H9 (cell line): ENCODE results near the gene CC2D2A. TPM values are rescaled to one million over a fixed set of nuclear protein-coding genes. Genes with fewer than 3 reads are reported as not detected.

Experiments
- DNase-seq: peaks from one replicate; pipeline ENCODE4 v3.0.0-alpha.2; 2017
- H2AFZ ChIP-seq: one replicate; pipeline ENCODE4 v1.6.1; 2013; ENCODE audit warnings: mild to moderate bottlenecking, low read length, control low read depth, moderate library complexity
- H2AK5ac ChIP-seq: 2 replicates; pipeline ENCODE4 v1.6.1; 2013; ENCODE audit warnings: low read length, control low read depth, mixed read lengths; ENCODE audit not compliant: insufficient read length
- H2BK120ac ChIP-seq: one replicate; pipeline ENCODE4 v1.6.1; 2013; ENCODE audit warnings: low read depth, mild to moderate bottlenecking, low read length, control low read depth, inconsistent platforms; ENCODE audit not compliant: poor library complexity, severe bottlenecking
- H2BK12ac ChIP-seq: 2 replicates; pipeline ENCODE4 v1.6.1; 2013; ENCODE audit warnings: low read length, control low read depth, mixed read lengths, low read depth; ENCODE audit not compliant: insufficient read length
- H2BK15ac ChIP-seq: 2 replicates; pipeline ENCODE4 v1.6.1; 2013; ENCODE audit warnings: low read depth, low read length, control low read depth
- H2BK20ac ChIP-seq: one replicate; pipeline ENCODE4 v1.6.1; 2013; ENCODE audit warnings: low read depth, mild to moderate bottlenecking, low read length, control low read depth, inconsistent platforms; ENCODE audit not compliant: poor library complexity, severe bottlenecking
- H2BK5ac ChIP-seq: 2 replicates; pipeline ENCODE4 v1.6.1; 2013; ENCODE audit warnings: low read length, control low read depth, mixed read lengths; ENCODE audit not compliant: insufficient read length
- H3K14ac ChIP-seq: 2 replicates; pipeline ENCODE4 v1.6.1; 2013; ENCODE audit warnings: low read length, control low read depth; ENCODE audit not compliant: insufficient read depth
- H3K18ac ChIP-seq: 2 replicates; pipeline ENCODE4 v1.6.1; 2013; ENCODE audit warnings: low read depth, mild to moderate bottlenecking, mixed read lengths, low read length, control low read depth; ENCODE audit not compliant: insufficient read length
- H3K23ac ChIP-seq: 2 replicates; pipeline ENCODE4 v1.6.1; 2013; ENCODE audit warnings: low read length, control low read depth, mixed read lengths, low read depth; ENCODE audit not compliant: insufficient read length
- H3K23me2 ChIP-seq: 2 replicates; pipeline ENCODE4 v1.6.1; 2013; ENCODE audit warnings: low read depth, mild to moderate bottlenecking, mixed read lengths, low read length, control low read depth; ENCODE audit not compliant: insufficient read length, poor library complexity, severe bottlenecking
- H3K27ac ChIP-seq: 2 replicates; pipeline ENCODE4 v1.5.1; 2013; ENCODE audit warnings: low read length, control low read depth, mixed read lengths, low read depth; ENCODE audit not compliant: insufficient read length
- H3K27me3 ChIP-seq: 2 replicates; pipeline ENCODE4 v1.6.1; 2013; ENCODE audit warnings: low read length, control low read depth, inconsistent platforms; ENCODE audit not compliant: insufficient read depth
- H3K4ac ChIP-seq: 2 replicates; pipeline ENCODE4 v1.6.1; 2013; ENCODE audit warnings: low read depth, mild to moderate bottlenecking, control low read depth, inconsistent platforms, low read length, moderate library complexity
- H3K4me1 ChIP-seq: 2 replicates; pipeline ENCODE4 v1.6.1; 2013; ENCODE audit warnings: low read length, control low read depth, inconsistent platforms; ENCODE audit not compliant: insufficient read depth
- H3K4me2 ChIP-seq: 2 replicates; pipeline ENCODE4 v1.6.1; 2013; ENCODE audit warnings: low read length, control low read depth, mixed read lengths; ENCODE audit not compliant: insufficient read length, insufficient read depth
- H3K56ac ChIP-seq: 2 replicates; pipeline ENCODE4 v1.6.1; 2013; ENCODE audit warnings: low read depth, mild to moderate bottlenecking, mixed read lengths, low read length, control low read depth; ENCODE audit not compliant: insufficient read length
- H3K79me1 ChIP-seq: 2 replicates; pipeline ENCODE4 v1.6.1; 2013; ENCODE audit warnings: low read depth, mild to moderate bottlenecking, moderate library complexity, low read length, control low read depth, inconsistent platforms; ENCODE audit not compliant: insufficient read depth, poor library complexity, severe bottlenecking
- H3K79me2 ChIP-seq: 2 replicates; pipeline ENCODE4 v1.6.1; 2013; ENCODE audit warnings: low read length, control low read depth, inconsistent platforms; ENCODE audit not compliant: insufficient read depth
- H3K9ac ChIP-seq: 2 replicates; pipeline ENCODE4 v1.6.1; 2013; ENCODE audit warnings: low read length, control low read depth, mixed read lengths; ENCODE audit not compliant: insufficient read length; ENCODE audit errors: extremely low read depth
- H3K9me3 ChIP-seq: one replicate; pipeline ENCODE4 v1.6.1; 2013; ENCODE audit warnings: low read depth, low read length, inconsistent platforms; ENCODE audit not compliant: control insufficient read depth
- H3T11ph ChIP-seq: one replicate; pipeline ENCODE4 v1.6.1; 2013; ENCODE audit warnings: mild to moderate bottlenecking, low read length, control low read depth, inconsistent platforms
- H4K20me1 ChIP-seq: one replicate; pipeline ENCODE4 v1.6.1; 2013; ENCODE audit not compliant: control insufficient read depth, insufficient read length, insufficient read depth
- H4K5ac ChIP-seq: 2 replicates; pipeline ENCODE4 v1.6.1; 2013; ENCODE audit warnings: low read depth, mild to moderate bottlenecking, mixed read lengths, low read length, control low read depth; ENCODE audit not compliant: insufficient read length
- H4K8ac ChIP-seq: replicated peaks from 2 replicates; pipeline ENCODE4 v1.6.1; 2013; ENCODE audit warnings: low read length, control low read depth, mixed read lengths, low read depth; ENCODE audit not compliant: insufficient read length
- H4K91ac ChIP-seq: 2 replicates; pipeline ENCODE4 v1.6.1; 2013; ENCODE audit warnings: low read depth, mild to moderate bottlenecking, moderate library complexity, mixed read lengths, low read length, control low read depth; ENCODE audit not compliant: insufficient read length
- H3K27ac Mint-ChIP-seq, 3 experiments: 2 replicates in 2 of 3; 3 replicates in 1 of 3; pipeline ENCODE4 v1.8.0; 2020 to 2021; ENCODE audit warnings: mixed read lengths in 3 of 3, mild to moderate bottlenecking in 1 of 3, moderate library complexity in 1 of 3
- H3K27me3 Mint-ChIP-seq: 2 replicates; pipeline ENCODE4 v1.8.0; 2021; ENCODE audit warnings: low read depth, mild to moderate bottlenecking, moderate library complexity, mixed read lengths
- H3K36me3 Mint-ChIP-seq, 3 experiments: 2 replicates in 2 of 3; 3 replicates in 1 of 3; pipeline ENCODE4 v1.8.0; 2020 to 2021; ENCODE audit warnings: low read depth in 3 of 3, mixed read lengths in 3 of 3; ENCODE audit not compliant: insufficient read depth in 1 of 3
- H3K4me1 Mint-ChIP-seq, 2 experiments: 2 replicates each; pipeline ENCODE4 v1.8.0; 2020; ENCODE audit warnings: mixed read lengths in 2 of 2
- H3K4me3 Mint-ChIP-seq, 2 experiments: 2 replicates in 1 of 2; 3 replicates in 1 of 2; pipeline ENCODE4 v1.8.0; 2020 to 2021; ENCODE audit warnings: mild to moderate bottlenecking in 2 of 2, mixed read lengths in 2 of 2, moderate library complexity in 1 of 2
- H3K9me3 Mint-ChIP-seq, 2 experiments: 2 replicates in 1 of 2; 3 replicates in 1 of 2; pipeline ENCODE4 v1.8.0; 2020; ENCODE audit warnings: mild to moderate bottlenecking in 2 of 2, mixed read lengths in 2 of 2, moderate library complexity in 1 of 2
- WGBS: extraction: QIAGEN DNeasy Blood & Tissue Kit; methylation state at CpG from one replicate; pipeline ENCODE4 v1.1.7; 2013; ENCODE audit warnings: missing lambda C conversion rate, low lambda C conversion rate, mixed read lengths; ENCODE audit not compliant: insufficient read length; ENCODE audit errors: extremely low coverage; 5-methylcytosine and 5-hydroxymethylcytosine counted together
- total RNA-seq: library from RNA; stranded (reverse); gene quantifications from 2 replicates; pipeline ENCODE4 v1.2.1, GENCODE V29; 2021
- TF ChIP-seq, protein P1 (sequence below): fragments of 200-600 bp; sonication (generic); conservative IDR thresholded peaks from 3 replicates; pipeline ENCODE4 v1.8.0; 2021; ENCODE audit warnings: antibody characterized with exemption, mild to moderate bottlenecking

Gene CC2D2A
- total RNA-seq, 1 experiment from 2014 or later = 10.4 TPM

DNA sequence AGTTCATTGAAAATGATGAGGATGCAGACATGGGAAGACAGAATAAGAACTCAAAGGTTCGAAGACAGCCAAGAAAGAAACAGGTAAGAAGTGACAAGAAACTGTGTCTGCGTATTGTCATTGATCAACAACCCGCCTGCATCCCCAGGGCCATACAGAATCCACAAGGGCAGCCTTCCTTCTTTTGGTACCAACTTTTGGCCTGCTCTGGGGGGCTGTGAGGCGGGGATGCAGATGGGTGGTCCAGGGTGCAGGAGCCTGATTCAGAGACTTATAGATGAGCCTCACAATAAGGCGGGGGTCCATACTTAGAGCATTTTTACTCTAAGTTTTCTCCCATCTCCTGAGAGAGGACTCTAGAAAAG, 9.0 kb downstream of the CC2D2A start:
- Mint-ChIP-seq H3K4me1 (peaks cover 23 to 27% of the 10 kb centered on the region in 2 experiments), H3K27ac (peak overlapping the region; percentile 89 to 99 (median 98); a peak in 6 of 7 replicates), H3K9me3 (no peaks in the 10 kb centered on the region), H3K27me3 (no peaks in the 10 kb centered on the region), H3K36me3 (peaks cover 5 to 16% (median 14%) of the 10 kb centered on the region in 3 experiments; a peak in 6 of 7 replicates), H3K4me3 (peak overlapping the region; percentile 76 to 85; a peak in 4 of 5 replicates)
- Histone ChIP-seq H3K4ac (no peak overlapping the region), H3K14ac (no peak overlapping the region), H3K9me3 (no peaks in the 10 kb centered on the region), H3K27me3 (no peaks in the 10 kb centered on the region), H3K4me2 (peak overlapping the region; percentile 85), H4K8ac (peak overlapping the region; percentile 89), H3K79me1 (no peaks in the 10 kb centered on the region), H3K23ac (no peak overlapping the region), H3K79me2 (no peaks in the 10 kb centered on the region), H2AFZ (peak overlapping the region; percentile 89), H3K56ac (peak overlapping the region; percentile 53), H3K18ac (no peak overlapping the region), H2BK5ac (no peak overlapping the region), H3K23me2 (peaks cover 7% of the 10 kb centered on the region), H4K5ac (no peak overlapping the region), H3K9ac (no peak overlapping the region), H2BK20ac (no peak overlapping the region), H2BK12ac (no peak overlapping the region), H2BK120ac (no peak overlapping the region), H2AK5ac (no peak overlapping the region), H3K27ac (no peak overlapping the region), H2BK15ac (no peak overlapping the region), H3K4me1 (no peaks in the 10 kb centered on the region), H4K20me1 (no peaks in the 10 kb centered on the region), H3T11ph (no peak overlapping the region), H4K91ac (no peak overlapping the region)
- DNase-seq = peak; percentile 33
- TF ChIP-seq, protein P1, sequence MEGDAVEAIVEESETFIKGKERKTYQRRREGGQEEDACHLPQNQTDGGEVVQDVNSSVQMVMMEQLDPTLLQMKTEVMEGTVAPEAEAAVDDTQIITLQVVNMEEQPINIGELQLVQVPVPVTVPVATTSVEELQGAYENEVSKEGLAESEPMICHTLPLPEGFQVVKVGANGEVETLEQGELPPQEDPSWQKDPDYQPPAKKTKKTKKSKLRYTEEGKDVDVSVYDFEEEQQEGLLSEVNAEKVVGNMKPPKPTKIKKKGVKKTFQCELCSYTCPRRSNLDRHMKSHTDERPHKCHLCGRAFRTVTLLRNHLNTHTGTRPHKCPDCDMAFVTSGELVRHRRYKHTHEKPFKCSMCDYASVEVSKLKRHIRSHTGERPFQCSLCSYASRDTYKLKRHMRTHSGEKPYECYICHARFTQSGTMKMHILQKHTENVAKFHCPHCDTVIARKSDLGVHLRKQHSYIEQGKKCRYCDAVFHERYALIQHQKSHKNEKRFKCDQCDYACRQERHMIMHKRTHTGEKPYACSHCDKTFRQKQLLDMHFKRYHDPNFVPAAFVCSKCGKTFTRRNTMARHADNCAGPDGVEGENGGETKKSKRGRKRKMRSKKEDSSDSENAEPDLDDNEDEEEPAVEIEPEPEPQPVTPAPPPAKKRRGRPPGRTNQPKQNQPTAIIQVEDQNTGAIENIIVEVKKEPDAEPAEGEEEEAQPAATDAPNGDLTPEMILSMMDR = no peak
- no CpG with 5 or more reads among the region's 5 CpGs for WGBS
